Measurements from ENCODE around the gene RAB24.
"Not testable (repeated sequence)": the region's sequence is repeated elsewhere in the genome, so short reads cannot be mapped to it uniquely, and the experiment has no call there.

Gene RAB24

DNA sequence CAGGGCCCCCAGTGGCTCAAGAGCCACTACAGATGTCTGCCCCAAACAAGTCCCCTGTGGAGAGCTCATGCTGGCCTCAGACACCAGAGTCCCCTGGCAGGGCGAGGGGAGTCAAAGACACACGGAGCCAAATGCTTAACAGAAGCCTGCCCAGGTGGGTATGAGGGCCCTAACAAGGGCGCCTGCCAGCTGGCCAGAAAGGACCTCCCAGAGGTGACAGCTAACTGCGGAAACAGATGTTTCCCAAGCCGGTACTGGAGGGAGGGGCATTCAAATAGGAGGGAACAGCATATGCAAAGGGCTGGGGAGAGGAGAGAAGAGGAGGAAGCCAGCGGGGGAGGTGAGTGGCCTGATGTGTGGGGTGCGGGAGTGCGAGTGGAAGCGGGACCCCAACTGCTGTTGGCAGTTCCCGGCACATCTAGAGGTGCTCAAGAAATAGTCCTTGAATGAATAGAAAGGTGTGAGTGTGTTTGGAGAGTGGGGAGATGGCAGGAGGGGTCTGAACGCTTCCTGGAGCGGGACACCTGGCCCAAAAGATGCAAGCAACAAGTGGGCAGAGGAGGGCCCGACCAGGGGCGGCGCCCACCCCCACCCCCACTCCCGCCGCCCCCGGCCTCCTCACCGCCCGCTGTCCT, 7.4 kb upstream of the RAB24 start:
- DNase-seq, result no peak

GRCh38 chr5:177310332-177310731, 6.8 kb upstream of the RAB24 start:
- no peak for DNase-seq

DNA sequence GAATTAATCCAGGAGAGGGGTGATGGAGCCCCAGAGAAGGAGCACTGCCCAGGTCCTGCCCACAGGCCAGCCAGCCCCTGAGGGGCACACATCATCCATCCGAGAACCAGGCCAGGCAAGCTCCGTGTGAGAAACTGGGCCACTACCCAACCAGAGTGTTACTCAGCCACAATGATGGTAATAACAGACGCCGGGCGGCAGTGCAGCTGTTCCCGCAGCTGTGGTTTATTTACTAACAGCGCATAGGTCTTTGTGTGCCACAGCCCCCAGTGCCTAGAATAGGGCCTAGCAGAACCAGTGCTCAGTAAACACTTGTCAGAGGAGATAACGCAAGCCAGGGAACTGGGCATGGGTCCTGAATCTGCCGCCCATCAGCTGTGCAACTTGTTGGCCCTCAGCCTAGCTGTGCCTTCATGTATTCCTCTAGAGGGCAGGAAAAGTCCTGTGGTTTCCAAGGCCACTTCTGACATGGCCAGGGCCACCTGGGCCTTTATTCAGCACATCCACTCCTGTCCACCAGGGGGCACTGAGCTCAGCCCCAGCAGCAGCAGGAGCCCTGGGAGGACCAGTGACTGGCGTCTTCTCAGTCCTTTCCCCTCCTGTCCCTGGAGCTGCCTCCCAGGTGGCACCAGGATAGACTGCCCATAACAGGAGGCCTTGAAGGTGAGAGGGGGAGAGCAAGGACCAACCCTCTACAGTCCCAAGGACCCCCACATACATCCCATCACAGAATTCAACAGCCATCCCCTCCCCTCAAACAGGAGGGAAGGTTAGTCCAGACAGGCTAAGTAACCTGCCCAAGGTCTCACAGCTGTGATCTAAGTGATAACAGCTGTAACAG, 6.1 kb upstream of the RAB24 start:
- peak; percentile 58 for DNase-seq

DNA sequence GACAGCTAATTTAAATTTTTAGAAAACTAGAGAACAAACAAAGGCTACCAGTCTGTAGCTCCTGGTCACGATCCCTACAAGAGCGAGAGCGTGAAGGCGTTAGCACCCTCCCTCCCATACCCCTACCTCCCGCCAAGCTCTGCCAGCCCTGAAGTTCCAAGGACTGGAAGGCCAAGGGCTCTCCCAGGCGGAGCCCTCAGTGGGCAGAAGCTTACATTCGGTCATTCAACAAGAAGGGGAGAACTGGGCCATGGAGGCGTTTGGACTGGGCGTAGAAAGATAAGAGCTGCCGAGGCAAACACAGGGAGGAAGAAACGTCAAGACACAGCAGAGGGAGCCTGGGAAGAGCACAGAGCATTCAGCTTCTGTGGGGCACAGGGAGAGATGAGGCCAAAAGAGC, 5.2 kb upstream of the RAB24 start:
- no peak for DNase-seq

DNA sequence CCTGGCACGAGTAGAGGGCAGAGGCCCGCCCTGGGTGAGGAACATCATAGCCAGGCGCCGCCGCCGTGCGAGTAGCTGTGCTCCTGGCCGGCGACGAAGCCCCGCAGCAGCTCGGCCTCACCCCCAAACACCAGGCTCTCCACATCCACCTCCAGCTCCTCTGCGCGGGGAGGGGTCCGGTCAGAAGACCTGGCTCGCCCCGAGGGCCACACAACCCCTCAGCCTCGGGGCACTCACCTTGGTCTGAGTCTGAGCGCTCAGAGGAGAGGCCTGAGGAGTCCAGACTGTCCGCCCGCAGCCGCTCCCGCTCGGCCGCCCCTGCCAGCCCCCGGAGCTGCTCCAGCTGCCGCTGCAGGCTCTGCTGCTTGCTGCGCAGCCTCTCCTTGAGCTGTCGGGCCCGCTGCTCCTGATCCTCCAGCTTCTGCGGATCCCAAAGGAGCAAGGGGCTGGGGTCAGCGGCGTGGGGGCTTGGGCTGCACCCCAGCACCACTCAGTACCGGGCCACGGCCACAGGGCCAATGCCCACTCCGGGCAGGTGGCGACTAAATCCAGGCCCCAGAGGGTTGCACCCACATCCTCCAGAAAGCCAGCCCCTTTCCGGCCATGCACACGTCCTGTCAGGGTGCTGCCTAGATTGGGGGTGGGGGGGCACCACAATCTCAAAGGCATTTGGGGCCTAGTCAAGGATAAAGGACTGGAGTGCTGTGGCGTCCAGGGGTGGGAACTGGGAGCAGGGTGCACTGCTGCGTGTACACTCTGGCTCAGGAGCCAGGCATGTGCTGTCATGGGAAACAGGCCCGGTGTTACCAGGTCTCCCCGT, 4.2 kb upstream of the RAB24 start:
- DNase-seq, result no peak

GRCh38 chr5:177306674-177307543, 3.4 kb upstream of the RAB24 start:
- no peak for DNase-seq

GRCh38 chr5:177306103-177306640, 2.7 kb upstream of the RAB24 start:
- DNase-seq, result not testable (repeated sequence)

GRCh38 chr5:177304392-177305119, 1.0 kb upstream of the RAB24 start:
- no peak for DNase-seq

DNA sequence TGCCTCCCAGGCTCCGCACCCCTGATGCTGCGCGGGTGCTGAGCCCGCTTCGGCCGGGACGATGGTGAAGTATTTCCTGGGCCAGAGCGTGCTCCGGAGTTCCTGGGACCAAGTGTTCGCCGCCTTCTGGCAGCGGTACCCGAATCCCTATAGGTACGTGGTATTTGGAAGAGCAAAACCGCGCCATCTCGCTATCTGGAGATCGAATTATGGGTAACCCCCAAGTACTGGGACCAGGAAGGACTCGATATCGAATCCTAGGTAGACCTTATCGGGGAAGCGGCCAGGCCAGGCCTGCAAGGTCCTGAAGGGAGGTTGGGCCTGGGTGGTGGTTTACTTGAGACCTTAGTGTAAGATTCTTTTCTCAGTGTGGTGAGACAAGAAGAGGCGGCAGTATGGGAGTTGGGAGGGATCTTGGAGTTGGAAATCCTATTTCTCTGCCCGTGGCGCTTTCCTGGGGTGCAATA, 439 bp upstream of the RAB24 start:
- no peak for DNase-seq

DNA sequence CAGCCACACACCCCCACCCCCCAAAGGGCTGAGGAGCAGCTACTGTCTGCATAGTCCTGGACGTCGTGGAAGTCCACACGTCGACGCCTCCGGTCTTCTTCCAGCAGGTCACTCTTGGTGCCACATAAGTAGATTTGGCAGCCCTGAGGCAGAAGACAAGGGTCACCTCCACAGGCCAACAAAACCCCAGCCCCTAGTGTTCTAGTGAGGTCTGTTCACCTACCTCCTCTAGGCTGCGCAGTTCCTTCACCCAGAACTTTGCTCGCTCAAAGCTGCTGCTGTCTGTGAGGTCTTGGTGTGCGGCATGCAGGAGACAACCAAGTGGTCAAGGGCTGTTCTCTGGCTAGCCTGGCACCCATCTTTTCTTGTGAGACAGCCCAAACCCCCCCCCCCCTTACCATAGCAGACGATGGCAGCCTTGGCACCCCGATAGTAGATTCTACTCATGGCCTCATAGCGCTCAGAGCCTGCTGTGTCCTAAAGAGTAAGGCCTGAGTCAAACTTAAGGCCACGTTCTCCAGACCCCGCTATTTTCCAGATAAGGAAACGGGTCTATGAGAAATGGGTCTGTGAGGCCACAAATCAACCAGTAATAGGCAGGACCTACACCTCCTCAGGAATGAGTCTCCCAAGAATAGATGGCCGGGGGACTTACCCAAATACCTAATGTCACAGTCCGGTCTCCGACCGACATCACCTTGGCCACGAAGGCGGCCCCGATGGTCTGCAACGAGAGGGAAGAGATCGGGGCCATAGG, 987 bp downstream of the RAB24 start:
- no peak for DNase-seq

GRCh38 chr5:177301503-177302165, 1.9 kb downstream of the RAB24 start:
- no peak for DNase-seq

DNA sequence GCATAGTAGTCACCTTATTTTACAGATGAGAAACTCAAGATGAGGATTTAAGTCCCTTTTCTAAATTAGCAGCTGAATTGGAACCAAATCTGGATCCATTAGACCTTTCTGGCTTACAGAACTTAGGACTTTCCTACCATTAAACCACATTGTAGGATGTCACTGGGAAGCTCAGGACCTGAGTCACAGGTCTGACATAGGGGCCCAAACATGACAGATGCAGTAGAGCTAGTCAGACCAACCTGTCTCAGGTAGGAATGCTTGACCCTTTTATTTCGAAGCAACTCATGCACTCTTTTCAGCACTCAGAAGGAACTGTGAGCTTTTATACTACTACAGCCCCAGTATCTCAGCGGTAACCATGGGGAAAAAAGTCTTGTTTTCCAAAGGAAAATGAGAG, 2.6 kb downstream of the RAB24 start:
- no peak for DNase-seq

DNA sequence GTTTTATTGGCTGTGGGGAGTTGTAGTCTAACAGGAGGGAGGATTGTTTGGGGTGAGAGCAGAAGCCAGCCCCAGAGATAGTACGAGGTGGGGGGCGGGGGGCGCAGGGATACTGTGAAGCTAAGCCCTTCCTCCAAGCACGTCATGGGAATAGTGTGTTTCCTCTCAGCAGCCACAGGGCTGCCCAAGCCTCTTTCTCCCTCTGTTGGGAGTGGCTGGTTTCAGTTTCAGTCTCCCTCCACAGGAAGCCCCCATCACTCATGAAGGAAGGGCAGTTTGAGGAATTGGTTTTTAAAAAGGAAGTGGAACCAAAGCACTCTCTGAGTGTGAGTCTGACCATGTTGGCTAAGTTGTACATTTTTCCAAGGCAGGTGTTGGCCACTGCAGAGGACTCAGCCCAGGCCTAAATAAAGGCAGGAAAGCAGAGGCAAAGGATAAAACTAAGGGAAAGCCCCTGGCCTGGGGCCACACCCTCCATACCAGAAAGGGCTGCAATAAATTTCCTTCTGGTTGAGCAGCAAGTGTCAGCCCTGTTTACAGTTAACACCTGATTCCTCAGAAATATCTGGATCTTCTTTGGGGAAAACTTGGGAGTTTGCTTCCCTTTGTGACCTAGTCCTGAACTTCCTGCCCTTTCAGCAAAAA, 3.2 kb downstream of the RAB24 start:
- peak; percentile 58 for DNase-seq

GRCh38 chr5:177299697-177300096, 3.8 kb downstream of the RAB24 start:
- DNase-seq, result no peak

DNA sequence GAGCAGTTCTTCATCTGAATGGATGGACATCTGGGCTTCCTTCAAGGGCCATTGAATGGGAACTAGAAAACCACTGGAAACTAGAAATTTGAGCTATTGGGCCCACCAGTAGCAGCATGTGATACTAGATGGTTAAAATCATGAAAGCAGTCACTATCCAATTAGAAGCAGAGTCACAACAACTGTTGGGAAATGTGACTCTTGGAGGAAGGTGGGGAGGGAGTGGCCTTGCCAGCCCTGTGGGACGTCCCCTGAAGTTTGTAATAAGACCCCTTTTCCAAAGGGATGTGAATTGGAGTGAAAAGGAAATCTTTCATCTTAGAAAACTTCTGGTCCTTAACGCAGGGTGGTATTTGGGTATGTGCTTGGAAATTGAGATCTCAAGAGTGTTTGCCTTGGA, 5.6 kb downstream of the RAB24 start:
- DNase-seq, result no peak

DNA sequence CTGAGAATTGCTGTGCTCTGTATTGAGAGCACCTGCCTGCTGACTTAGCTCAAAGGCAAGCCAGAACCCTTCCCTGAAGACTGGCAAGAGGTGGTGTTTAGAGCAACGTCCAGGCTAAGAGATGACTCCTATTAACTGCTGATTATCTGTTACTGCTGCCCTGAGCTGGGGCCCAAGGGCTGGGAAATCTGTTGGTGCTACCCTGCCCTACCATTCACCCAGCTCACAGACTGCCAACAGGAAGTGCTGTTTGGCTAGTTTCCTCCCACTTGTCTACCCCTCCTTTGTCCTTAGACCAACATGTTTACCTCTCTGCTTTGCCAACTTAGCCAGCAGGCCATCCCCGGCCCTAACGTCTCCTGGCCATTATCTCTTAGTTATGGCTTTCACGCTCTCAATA, 6.9 kb downstream of the RAB24 start:
- DNase-seq, result no peak

GRCh38 chr5:177295924-177296323, 7.6 kb downstream of the RAB24 start:
- DNase-seq, result no peak

GRCh38 chr5:177294632-177295031, 8.9 kb downstream of the RAB24 start:
- DNase-seq, result no peak

- DNase-seq, result no peak
Observed at GRCh38 chr5:177293819-177294581, 9.5 kb downstream of the RAB24 start.
